HG03571 (cell line): ENCODE measurements around the gene USF2.

Experiments used
- ATAC-seq: cut with Tn5 transposase; IDR thresholded peaks from one replicate; pipeline ENCODE4 v1.9.1; 2021; ENCODE audit not compliant: unreplicated experiment

Gene USF2

GRCh38 chr19:35317464-35318043, 48.8 kb downstream of the USF2 start:
- no peak for ATAC-seq

GRCh38 chr19:35318679-35319448, 50.1 kb downstream of the USF2 start:
- ATAC-seq: no peak

- ATAC-seq: no peak
Measured at GRCh38 chr19:35320065-35320713, 51.4 kb downstream of the USF2 start.

GRCh38 chr19:35321291-35321690, 52.5 kb downstream of the USF2 start:
- no peak for ATAC-seq

GRCh38 chr19:35322014-35322413, 53.3 kb downstream of the USF2 start:
- no peak for ATAC-seq

- ATAC-seq: no peak
Measured at GRCh38 chr19:35327642-35328041, 58.9 kb downstream of the USF2 start.

GRCh38 chr19:35328851-35329285, 60.1 kb downstream of the USF2 start, which contains the start of gene CD22:
CD22 (plus strand) TSS chr19:35329187; CDS start chr19:35332041, 2,854 bp downstream.
- no peak for ATAC-seq

- no peak for ATAC-seq
Measured at GRCh38 chr19:35329323-35329722, 60.6 kb downstream of the USF2 start.
